Loucy (cell line): ENCODE results near the gene FHDC1.

ENCODE experiments used
- EZH2phosphoT487 ChIP-seq: fragments of 200-600 bp; IDR thresholded peaks from 2 replicates; pipeline ENCODE4 v1.6.1; 2018; ENCODE audit warnings: antibody characterized with exemption, mild to moderate bottlenecking, moderate library complexity, borderline replicate concordance
- TF ChIP-seq, protein P1 (sequence below): fragments of 200-600 bp; sonication (generic); conservative IDR thresholded peaks from 2 replicates; pipeline ENCODE4 v1.5.1; 2014; ENCODE audit warnings: mild to moderate bottlenecking, antibody characterized with exemption, low read length

DNA sequence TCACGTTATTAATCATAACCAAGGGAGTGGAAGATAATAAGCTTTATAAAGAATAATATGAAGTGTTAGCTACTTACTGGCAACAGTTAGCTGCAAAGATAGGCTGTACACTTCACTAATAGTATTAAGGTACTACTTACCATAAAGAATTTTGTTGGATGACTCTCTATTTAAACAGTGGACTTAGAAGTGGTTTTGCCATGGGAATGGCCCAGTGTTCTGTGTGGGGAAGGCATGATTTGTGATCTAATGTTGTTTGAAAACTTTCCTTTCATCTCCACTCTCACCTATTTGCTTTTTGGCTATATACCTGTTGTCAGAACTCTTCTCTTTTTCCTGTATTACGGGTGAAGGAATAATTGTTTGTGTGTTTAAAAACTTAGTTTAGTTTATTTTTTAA, 23.0 kb downstream of the FHDC1 start:
- TF ChIP-seq, protein P1, sequence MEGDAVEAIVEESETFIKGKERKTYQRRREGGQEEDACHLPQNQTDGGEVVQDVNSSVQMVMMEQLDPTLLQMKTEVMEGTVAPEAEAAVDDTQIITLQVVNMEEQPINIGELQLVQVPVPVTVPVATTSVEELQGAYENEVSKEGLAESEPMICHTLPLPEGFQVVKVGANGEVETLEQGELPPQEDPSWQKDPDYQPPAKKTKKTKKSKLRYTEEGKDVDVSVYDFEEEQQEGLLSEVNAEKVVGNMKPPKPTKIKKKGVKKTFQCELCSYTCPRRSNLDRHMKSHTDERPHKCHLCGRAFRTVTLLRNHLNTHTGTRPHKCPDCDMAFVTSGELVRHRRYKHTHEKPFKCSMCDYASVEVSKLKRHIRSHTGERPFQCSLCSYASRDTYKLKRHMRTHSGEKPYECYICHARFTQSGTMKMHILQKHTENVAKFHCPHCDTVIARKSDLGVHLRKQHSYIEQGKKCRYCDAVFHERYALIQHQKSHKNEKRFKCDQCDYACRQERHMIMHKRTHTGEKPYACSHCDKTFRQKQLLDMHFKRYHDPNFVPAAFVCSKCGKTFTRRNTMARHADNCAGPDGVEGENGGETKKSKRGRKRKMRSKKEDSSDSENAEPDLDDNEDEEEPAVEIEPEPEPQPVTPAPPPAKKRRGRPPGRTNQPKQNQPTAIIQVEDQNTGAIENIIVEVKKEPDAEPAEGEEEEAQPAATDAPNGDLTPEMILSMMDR = no peak
- TF ChIP-seq EZH2phosphoT487 = no peak
